Fibroblast of villous mesenchyme (primary cell): ENCODE measurements around the gene FRAS1. TPM values are rescaled to one million over a fixed set of nuclear protein-coding genes. Genes with fewer than 3 reads are reported as not detected.
"Not testable (repeated sequence)": the region's sequence is repeated elsewhere in the genome, so short reads cannot be mapped to it uniquely, and the experiment has no call there.

Experiments used
- DNase-seq: peaks from one replicate; pipeline ENCODE4 v3.0.0-alpha.2; 2010; ENCODE audit warnings: low read depth
- H3K4me3 ChIP-seq: 2 replicates; pipeline ENCODE4 v1.5.1; 2011; ENCODE audit warnings: low read depth, mild to moderate bottlenecking, low read length
- total RNA-seq: library from RNA; depleted of rRNA; stranded (reverse); fragments of >200 nt; gene quantifications from 2 replicates; pipeline ENCODE4 v1.2.3, GENCODE V29; 2012
- TF ChIP-seq, protein P1 (sequence below): IDR thresholded peaks from 2 replicates; pipeline ENCODE4 v1.5.1; 2012; ENCODE audit warnings: low read depth, mild to moderate bottlenecking, low read length; ENCODE audit not compliant: insufficient read depth

FRAS1 gene, protein sequence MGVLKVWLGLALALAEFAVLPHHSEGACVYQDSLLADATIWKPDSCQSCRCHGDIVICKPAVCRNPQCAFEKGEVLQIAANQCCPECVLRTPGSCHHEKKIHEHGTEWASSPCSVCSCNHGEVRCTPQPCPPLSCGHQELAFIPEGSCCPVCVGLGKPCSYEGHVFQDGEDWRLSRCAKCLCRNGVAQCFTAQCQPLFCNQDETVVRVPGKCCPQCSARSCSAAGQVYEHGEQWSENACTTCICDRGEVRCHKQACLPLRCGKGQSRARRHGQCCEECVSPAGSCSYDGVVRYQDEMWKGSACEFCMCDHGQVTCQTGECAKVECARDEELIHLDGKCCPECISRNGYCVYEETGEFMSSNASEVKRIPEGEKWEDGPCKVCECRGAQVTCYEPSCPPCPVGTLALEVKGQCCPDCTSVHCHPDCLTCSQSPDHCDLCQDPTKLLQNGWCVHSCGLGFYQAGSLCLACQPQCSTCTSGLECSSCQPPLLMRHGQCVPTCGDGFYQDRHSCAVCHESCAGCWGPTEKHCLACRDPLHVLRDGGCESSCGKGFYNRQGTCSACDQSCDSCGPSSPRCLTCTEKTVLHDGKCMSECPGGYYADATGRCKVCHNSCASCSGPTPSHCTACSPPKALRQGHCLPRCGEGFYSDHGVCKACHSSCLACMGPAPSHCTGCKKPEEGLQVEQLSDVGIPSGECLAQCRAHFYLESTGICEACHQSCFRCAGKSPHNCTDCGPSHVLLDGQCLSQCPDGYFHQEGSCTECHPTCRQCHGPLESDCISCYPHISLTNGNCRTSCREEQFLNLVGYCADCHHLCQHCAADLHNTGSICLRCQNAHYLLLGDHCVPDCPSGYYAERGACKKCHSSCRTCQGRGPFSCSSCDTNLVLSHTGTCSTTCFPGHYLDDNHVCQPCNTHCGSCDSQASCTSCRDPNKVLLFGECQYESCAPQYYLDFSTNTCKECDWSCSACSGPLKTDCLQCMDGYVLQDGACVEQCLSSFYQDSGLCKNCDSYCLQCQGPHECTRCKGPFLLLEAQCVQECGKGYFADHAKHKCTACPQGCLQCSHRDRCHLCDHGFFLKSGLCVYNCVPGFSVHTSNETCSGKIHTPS (N-terminal part only)
- total RNA-seq = 0.97 and 1.3 TPM in 2 replicates

DNA sequence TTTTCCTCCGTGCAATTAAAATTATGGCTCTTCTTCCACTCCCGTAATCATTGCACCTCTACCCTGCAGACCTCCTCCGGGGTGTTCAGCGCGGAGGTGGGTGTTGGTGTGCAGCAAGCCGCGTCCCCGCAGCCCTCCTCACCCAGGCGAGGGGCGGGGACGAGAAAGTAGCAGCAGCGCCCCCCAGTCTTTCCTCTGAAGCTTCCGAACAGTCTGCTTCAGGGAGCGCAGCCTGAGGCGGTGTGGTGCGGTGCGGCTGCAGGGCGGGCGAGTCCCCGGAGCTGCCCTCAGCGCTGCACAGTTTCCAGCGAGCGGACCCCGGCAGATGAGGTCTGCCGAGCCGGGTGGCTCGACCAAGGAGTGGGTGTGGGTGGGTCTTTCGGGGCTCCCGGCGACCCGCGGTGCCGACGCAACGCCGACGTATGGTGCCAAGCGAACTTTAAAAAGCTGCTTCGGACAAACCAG is at the start of gene FRAS1:
TSS of gene FRAS1 (plus strand) at position 189 of the 465 bp plus-strand sequence. CDS start 687 bp downstream, outside the sequence.
- no peak for DNase-seq

DNA sequence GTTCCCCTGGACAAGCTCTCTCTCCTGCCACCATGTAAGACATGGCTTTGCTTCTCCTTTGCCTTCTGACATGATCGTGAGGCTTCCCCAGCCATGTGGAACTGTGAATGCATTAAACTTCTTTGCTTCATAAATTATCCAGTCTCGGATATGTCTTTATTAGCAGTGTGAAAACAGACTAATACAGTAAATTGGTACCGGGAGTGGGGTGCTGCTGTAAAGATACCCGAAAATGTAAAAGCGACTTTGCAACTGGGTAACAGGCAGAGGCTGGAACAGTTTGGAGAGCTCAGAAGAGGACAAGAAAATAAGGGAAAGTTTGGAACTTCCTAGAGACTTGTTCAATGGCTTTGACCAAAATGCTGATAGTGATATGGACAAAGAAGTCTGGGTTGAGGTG is 46.1 kb upstream of the FRAS1 start:
- DNase-seq, H3K4me3 ChIP-seq: not testable (repeated sequence)

More for the DNA sequence above, at the start of gene FRAS1:
- TF ChIP-seq, protein P1, sequence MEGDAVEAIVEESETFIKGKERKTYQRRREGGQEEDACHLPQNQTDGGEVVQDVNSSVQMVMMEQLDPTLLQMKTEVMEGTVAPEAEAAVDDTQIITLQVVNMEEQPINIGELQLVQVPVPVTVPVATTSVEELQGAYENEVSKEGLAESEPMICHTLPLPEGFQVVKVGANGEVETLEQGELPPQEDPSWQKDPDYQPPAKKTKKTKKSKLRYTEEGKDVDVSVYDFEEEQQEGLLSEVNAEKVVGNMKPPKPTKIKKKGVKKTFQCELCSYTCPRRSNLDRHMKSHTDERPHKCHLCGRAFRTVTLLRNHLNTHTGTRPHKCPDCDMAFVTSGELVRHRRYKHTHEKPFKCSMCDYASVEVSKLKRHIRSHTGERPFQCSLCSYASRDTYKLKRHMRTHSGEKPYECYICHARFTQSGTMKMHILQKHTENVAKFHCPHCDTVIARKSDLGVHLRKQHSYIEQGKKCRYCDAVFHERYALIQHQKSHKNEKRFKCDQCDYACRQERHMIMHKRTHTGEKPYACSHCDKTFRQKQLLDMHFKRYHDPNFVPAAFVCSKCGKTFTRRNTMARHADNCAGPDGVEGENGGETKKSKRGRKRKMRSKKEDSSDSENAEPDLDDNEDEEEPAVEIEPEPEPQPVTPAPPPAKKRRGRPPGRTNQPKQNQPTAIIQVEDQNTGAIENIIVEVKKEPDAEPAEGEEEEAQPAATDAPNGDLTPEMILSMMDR = no peak
- peak within 1 kb of the TSS; percentile 59 for H3K4me3 ChIP-seq

DNA sequence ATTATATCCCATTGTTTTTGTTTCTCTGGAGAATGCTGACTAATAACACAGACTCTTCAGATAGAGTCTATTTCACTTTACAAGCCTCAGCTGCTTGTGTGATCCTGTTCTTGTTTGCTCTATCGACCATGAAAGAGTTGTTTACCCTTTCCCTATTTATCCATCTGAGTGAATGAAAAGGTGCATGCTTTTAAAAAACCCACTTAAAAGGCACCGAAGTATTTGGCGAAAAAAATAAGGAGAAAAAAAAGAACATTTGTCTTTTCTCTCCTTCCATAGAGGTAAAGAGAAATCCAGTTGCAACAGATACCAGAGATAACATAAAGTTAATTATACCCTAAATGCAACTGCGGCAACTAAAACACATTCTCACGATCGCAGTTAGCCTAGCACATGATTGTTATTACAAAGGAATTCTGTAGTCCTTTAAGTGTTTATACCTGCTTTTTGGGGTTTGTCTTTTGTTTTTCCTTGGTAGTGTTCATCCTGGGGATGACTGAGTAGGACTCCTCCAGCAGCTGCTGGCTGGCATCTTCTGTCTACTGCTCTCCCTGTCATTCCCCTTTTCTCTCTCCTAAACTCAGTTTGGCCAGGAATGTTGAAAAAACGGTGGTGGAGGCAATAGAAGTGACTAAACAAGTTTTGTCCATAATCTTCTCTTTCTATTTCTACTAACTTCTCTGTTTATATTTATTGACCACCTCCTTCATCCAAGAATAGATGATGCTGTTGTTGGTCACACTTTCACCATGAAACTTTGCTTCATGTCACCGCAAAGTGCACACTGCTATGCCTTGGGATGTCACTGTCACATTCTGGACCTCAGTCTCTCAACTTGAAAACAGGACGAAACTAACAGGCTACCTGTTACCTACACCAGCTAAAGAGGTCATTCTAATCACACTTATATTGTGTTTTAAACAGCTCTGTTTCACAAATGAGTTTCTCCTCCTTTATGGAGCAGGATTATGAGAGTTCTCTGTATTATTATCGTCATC is 41.9 kb upstream of the FRAS1 start:
- no peak overlapping the region for H3K4me3 ChIP-seq
- DNase-seq = no peak
- TF ChIP-seq, protein P1 = no peak

DNA sequence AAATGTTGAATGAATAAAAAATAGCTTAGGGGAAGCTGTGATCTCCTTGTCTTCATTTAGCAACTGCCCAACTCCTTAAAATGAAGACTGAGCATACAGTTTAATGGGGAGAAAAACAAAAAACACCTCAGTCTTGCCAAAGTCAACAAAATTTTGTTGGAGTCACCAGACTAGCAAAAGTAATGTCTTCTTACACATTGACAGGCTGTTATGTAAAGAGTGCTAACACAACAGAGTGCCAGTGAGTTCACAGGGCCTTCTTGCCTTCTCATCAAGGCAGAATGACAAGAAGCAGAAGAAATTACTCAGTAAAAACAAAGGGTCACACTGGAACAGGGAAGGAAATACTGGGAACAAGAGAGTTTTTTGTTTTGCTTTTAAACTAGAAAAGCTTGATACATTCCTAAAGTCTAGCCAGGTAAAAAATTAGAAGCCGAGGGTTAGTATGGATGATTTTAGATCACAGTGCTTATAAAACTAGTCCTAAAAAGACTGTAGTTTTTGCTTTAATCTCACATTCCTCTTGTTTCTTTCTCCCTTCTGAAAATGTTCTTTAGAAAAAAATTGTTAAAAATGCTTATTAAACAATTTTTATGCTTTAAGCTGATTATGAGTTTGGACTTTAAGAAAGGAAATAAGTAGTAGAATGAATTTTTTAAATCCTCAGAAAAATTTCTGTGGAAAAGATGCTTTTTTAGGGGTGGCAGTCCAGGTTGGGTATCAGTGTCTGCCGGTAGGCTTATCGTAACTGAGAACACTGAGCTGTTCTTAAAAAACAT is 38.7 kb upstream of the FRAS1 start:
- no peak overlapping the region for H3K4me3 ChIP-seq
- no peak for DNase-seq
- TF ChIP-seq, protein P1 = no peak

DNA sequence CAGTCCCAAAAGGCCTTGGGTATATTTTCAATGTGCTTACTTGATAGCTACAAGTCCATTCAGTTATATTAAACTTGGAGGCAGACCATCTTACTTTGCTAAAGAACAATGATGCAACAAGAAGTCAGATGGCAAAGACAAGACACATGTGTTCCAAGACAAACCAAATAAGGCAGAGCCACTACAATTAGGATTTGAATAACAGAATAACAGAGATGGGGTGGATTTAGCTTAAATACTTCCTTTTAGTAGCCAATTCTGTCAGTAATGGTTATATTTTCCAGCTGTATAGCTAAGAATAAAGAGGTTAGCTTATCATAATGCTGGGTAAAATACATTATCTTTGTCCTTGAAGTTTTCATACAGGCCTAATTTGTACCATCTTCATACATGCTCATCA is 37.7 kb upstream of the FRAS1 start:
- no peak for DNase-seq
- H3K4me3 ChIP-seq = no peak overlapping the region
- TF ChIP-seq, protein P1 = no peak

DNA sequence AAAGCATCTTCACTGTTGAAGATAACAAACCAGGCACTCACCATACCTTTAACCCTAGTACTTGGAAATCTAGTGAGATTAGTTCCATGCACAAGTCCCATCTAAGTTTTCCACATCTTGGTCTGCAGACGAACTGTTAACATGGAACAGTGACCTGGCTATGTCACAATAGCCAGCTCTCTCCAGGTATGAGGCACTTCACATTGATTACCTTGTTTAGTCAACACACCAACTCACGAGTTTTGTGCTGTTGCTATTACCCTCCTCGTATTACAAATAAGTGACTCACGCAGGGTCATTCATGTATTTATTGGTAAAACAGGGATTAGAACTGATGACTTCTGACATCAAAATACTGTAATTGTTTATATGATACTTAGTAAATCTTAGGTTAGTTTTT is 36.4 kb upstream of the FRAS1 start:
- H3K4me3 ChIP-seq = no peak overlapping the region
- TF ChIP-seq, protein P1 = no peak
- no peak for DNase-seq
